GM19467 (cell line): Measurements from ENCODE around the gene MYO1H.
"Not testable (repeated sequence)": the region's sequence is repeated elsewhere in the genome, so short reads cannot be mapped to it uniquely, and the experiment has no call there.

Experiments
- ATAC-seq: cut with Tn5 transposase; IDR thresholded peaks from one replicate; pipeline ENCODE4 v1.9.1; 2021; ENCODE audit warnings: mild to moderate bottlenecking, moderate library complexity; ENCODE audit not compliant: unreplicated experiment

MYO1H gene

GRCh38 chr12:109347589-109347988, at the start of gene MYO1H:
MYO1H (plus strand) TSS chr12:109347900; CDS start chr12:109347961, 61 bp downstream.
- no peak for ATAC-seq

- no peak for ATAC-seq
Observed at GRCh38 chr12:109299849-109300248, 47.9 kb upstream of the MYO1H start.

DNA sequence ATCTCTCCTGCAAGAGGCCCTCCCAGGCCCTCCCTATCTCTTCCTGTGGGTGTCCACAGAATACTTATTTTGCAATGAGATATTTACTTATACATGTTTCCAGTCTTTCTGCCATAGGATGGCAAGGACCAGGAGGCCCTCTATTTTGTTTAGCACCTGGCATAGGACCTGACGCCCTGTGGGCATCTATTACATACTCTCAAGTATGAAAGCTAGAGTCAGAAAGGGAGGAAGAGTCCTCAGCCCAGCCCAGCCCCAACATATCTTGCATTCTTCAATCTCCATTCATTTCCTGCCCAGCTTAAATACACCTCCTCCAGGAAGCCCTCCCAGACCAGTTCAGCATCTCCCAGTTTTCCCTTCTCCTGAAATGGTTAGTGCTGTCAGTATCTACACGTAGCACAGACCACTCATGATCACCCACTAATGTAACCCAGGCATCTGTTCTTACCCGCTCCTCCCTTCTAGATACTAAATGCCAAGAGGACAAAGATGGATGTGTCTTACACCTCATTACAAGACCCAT, 46.0 kb upstream of the MYO1H start:
- no peak for ATAC-seq

DNA sequence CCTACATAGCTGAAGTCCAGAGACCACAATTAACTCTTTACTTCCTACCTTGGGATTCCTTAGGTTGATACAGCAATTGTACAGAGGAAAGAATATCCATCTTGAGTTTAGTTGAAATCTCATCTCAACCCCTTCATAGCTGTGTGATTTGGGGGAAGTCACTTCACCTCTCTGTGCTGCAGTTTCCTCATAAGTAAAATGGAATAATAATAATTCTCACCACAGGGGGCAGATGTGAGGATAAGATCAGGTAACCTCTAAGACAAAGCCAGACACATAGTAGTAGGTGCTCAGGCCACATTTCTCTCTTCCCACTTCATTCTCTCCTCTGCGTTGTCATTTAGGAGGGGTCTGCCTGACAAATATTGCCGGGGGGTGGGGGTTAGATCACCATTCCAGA, 45.3 kb upstream of the MYO1H start:
- no peak for ATAC-seq

GRCh38 chr12:109302770-109303169, 44.9 kb upstream of the MYO1H start:
- no peak for ATAC-seq

DNA sequence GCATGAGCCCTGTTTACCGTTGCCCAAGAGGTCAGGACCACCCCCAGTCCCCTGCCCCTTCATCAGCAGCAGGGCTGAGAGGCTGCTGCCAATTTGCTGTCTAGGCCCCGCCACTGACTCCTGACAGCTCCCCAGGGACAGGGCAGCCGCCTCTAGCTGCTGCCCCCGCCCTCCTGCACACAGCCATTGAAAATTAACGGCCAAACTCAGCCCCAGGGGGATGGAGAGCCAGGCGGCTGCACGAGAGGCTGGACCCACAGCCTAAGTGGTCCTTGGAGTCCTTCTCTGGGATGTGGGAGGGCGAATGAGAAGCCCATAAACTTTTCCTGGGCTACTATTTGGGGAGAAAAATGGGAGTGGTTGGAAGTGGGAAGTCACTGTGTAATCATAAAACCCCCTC, 43.2 kb upstream of the MYO1H start:
- no peak for ATAC-seq

GRCh38 chr12:109305547-109305946, 42.2 kb upstream of the MYO1H start:
- no peak for ATAC-seq

DNA sequence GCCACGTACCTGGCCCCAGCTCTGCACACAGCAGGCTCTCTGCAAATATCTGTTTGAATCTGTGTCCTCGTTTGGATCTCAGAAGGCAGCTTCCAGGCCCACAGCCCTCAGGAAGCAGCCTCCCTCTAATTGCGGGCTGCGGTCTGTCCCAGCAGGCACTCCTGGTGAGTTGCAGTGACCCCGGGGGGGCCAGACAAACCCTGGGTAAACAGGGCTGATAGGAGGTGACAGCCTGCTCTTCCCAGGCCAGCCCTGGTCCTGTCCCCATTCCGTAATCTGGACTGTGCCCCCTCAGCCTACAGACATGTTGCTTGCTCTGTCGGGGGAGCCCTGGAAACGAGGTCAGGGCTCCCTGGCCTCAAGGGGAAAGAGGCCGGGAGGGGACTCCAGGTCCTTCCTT, 40.6 kb upstream of the MYO1H start:
- no peak for ATAC-seq

DNA sequence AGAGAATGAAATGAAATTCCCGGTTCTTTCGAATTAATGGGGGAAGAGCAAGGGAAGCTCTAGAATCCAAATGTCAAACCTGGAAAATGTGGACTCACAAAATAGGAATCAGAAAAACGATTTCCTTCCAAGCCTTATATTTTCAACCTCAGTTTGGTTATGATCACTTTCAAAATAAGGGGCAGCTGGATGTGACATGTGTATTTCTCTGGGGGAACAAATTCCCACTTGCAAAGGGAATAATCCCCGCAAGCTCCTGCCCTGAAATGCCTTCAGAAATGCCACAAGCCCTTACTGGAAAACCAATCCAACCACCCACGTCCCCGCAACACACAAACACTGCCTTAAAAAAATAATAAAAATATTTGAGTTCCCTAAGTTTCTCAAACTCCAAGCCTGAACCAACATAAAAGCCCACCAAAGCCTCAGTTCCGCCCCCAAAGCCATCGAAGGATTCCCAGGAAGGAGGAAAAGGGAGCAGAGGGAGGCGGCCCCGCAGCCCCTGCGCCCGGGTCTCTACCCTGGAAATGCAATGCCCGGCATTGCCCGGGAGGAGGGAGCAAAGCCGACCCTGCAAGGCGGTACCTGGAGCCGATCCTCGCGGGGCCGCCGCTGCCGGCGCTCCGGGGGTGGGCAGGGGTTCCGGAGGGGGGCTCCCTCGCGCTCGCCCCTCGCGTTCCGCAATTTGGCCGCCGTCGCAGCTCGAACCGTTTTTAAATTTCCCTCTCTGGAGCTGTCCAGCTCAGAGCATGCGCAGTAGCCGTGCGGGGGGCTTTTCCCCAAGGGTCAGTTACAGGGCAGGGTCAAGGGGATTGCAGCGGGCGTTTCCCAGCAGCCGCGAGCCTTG, 38.9 kb upstream of the MYO1H start, which contains the start of gene FOXN4:
FOXN4 (minus strand) TSS at position 751 of the 847 bp plus-strand sequence. CDS start 963 bp downstream, outside the sequence.
- ATAC-seq: no peak

GRCh38 chr12:109309381-109310246, 38.1 kb upstream of the MYO1H start:
- ATAC-seq: no peak

DNA sequence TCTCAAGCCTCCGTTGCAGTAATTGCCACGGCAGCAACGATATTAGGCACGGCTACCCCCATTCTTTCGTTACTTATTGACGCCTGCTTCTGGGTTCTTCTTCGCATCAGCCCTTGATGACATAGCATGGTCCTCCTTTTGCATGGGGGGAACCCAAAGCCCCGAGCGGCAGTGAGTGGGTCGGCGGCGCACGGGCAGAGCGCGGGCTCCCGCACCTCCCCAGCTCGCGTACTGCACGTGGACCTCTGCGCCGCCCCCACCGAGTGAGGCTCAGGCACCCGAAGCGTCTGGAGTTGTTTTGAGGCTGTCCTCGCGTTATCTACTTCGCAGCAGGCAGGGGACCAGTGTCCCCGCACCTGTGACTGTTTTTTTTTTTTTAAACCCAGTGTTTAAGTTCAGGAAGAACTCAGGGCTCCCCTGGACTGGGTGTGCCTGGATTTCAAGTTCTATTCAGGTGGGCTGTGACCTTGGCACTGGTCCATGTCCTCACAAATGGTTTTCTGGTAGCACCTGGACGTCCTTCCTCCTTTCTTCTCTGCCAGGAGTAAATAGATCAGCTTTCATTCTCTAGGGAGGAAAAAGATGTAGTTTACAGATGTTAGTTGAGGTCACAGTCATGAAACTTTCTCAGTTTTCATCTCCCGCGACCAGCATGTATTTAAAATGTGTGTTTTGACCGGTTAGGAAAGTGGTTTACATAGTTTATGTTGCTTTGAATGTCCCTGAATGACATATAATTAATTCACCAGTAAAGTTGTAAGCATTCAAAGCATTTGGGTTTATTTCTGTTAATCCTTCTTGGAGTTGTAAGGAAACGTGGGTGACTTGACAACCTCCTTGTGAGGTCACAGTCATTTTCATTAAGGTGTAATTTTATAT, 37.2 kb upstream of the MYO1H start:
- no peak for ATAC-seq

DNA sequence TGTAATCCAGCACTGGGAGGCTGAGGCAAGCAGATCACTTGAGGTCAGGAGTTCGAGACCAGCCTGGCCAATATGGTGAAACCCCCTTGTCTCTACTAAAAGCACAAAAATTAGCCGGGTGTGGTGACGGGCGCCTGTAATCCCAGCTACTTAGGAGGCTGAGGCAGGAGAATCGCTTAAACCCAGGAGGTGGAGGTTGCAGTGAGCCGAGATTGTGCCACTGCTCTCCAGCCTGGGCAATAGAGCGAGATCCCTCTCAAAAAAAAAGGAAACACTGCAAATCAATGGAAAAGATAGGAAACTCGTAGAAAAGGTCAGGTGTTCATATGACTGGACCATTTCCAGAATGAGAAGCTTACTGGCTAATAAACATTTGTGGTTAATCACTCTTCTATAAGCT, 26.4 kb upstream of the MYO1H start:
- ATAC-seq: not testable (repeated sequence)

GRCh38 chr12:109329003-109329402, 18.7 kb upstream of the MYO1H start:
- no peak for ATAC-seq

DNA sequence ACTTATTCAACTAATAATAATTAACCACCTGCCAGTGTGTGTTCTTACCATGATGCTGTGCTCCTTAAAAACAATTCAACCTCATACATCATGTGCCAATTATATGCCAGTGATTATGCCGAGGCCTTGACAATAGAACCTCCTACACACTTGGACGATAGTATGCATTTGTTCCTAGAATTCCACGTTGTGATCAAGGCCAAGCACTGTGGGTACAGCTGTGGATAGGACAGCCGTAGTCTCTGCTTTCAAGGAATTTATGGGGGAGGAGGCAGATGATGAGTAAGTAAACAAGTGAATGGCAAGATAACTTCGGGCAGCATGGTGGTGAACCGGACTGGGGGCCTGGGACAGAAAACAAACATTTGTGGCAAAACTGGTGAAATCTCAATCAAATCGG, 18.0 kb upstream of the MYO1H start:
- no peak for ATAC-seq

DNA sequence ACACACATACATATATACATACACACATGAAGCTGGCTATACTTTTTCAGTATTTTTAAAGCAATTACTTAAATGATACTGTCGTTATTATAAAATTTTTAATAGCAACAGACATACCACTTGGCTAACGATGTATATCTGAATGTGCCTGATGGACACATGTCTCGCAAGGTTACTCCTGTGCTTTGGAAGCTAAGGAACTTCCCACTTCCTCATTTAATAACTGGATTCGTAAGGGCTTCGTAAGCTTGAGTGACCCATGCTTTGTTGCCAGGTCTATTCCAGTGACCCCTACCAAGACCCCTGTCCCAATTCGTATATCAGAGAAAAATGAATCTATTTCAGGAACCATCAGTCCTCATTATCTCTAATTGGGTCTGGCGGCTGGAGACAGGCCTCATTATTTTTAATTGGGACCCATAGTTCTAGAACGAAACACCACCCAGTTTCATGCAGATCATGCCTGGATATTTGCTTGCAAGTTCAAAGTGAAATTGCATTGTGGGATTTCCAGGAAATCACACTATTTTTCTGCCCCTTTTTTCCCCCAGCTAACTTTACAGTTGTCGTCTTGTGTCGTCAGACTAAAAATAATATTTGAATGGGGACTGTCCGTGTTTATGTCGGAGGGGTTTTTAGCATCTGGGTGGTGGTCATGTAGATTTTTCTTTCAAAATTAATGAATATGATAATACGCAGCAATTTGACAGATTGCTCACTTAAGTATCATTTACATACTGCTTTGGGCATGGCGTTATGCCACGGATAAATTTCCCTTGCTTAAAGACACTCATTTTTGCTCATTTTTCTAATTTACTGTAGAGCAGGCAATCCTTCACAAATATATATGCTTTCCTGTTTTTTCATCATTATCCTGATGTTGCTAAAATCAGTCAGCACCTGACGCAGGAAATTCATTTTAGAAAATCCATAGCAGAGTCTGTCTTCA, 17.1 kb upstream of the MYO1H start:
- ATAC-seq: no peak

DNA sequence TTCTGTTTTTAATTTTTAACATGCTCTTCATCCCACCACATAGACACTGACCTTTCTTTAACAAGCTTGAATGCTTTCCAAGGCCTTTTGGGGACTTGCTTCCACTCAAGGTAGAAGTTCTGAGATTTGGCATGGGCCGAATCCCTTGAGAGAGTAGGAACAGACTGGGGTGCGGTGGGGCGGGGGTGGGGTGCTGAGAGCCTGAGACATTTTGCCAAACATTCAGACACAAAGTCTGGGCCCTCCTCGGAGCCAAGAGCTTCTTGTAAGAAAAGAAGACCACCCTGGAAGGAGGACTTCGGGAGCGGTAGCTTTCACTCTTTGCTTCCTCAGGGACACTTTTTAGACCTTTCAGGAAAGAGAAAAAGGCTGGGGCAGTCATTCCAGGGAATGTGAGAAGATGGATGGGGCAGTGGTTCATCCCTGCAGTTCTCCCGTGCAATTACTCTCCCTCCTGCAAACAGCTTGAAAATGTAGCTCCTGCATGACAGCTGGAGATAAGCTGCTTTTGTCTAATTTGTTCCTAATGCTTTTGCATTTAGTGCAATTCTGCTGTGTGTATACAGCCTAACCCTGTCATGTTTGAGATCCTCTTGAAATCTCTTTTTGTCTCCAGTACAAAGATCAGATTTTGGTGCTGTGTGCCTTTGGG, 16.3 kb upstream of the MYO1H start:
- ATAC-seq: no peak

GRCh38 chr12:109334887-109335286, 12.8 kb upstream of the MYO1H start:
- no peak for ATAC-seq

GRCh38 chr12:109336593-109336992, 11.1 kb upstream of the MYO1H start:
- no peak for ATAC-seq

- no peak for ATAC-seq
Observed at GRCh38 chr12:109343677-109344076, 4.0 kb upstream of the MYO1H start.
